GM12872 (cell line): ENCODE measurements around the gene MBD3L3.

ENCODE experiments used
- TF ChIP-seq, protein P1 (sequence below): IDR thresholded peaks from 3 replicates; pipeline ENCODE4 v1.5.1; 2011; ENCODE audit warnings: low read depth, mild to moderate bottlenecking, low read length, moderate library complexity; ENCODE audit not compliant: insufficient read depth

The MBD3L3 gene

DNA sequence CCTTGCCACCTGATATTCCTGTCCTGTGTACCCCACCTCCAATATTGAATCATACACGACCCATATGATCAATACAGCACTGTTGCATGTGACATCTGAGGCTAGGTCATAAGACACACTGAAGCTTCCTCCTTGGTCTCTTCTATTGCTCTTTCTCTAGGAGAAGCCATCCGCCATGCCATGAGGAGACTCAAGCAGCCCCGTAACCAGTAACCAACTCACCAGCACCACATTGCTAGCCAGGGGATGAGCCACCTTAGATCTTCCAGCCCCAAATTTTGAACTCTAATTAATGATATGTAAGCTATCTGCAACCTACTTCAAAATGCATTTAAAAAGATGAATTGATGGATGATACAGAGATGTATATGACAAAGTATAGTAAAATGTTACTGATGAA lies 39.6 kb upstream of the MBD3L3 start:
- TF ChIP-seq, protein P1, sequence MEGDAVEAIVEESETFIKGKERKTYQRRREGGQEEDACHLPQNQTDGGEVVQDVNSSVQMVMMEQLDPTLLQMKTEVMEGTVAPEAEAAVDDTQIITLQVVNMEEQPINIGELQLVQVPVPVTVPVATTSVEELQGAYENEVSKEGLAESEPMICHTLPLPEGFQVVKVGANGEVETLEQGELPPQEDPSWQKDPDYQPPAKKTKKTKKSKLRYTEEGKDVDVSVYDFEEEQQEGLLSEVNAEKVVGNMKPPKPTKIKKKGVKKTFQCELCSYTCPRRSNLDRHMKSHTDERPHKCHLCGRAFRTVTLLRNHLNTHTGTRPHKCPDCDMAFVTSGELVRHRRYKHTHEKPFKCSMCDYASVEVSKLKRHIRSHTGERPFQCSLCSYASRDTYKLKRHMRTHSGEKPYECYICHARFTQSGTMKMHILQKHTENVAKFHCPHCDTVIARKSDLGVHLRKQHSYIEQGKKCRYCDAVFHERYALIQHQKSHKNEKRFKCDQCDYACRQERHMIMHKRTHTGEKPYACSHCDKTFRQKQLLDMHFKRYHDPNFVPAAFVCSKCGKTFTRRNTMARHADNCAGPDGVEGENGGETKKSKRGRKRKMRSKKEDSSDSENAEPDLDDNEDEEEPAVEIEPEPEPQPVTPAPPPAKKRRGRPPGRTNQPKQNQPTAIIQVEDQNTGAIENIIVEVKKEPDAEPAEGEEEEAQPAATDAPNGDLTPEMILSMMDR, result no peak

- TF ChIP-seq, protein P1, result no peak
Observed at GRCh38 chr19:7088999-7089398, 30.5 kb upstream of the MBD3L3 start.

GRCh38 chr19:7083076-7083956 lies 24.8 kb upstream of the MBD3L3 start:
- TF ChIP-seq, protein P1, result no peak

DNA sequence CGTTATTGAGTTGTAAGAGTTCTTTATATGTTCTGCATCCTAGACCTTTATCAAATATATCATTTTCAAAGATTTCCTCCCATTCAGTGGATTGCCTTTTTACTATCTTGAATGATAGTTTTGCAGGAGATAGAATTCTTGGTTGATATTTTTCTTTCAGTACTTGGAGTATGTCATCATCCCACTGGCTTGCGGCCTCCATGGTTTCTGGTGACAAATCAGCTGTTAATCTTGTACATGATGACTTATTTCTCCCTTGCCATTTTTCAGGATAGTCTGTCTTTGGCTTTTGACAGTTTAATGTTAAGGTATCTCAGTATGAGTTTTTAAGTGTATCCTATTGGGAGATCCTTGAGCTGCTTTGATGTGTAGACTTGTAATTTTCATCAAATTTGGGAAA lies 19.5 kb upstream of the MBD3L3 start:
- TF ChIP-seq, protein P1, result no peak

DNA sequence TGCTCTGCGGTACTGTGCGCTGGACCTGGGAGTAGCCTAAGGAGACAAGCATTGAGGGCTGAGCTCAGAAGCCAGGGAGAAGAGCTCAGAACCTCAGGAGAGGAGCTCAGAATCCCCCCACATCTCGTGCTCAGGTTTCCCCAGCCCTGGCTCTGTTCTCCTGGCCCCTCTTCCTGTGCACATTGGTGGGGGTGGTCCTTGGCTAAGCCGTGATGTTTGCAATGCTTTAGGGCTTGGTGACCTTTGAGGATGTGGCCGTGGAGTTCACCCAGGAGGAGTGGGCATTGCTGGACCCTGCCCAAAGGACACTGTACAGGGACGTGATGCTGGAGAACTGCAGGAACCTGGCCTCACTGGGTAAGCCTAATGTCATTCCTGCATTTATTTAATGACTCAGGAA lies 17.7 kb upstream of the MBD3L3 start:
- TF ChIP-seq, protein P1, result no peak

GRCh38 chr19:7074705-7075282 lies 16.3 kb upstream of the MBD3L3 start:
- TF ChIP-seq, protein P1, result no peak

DNA sequence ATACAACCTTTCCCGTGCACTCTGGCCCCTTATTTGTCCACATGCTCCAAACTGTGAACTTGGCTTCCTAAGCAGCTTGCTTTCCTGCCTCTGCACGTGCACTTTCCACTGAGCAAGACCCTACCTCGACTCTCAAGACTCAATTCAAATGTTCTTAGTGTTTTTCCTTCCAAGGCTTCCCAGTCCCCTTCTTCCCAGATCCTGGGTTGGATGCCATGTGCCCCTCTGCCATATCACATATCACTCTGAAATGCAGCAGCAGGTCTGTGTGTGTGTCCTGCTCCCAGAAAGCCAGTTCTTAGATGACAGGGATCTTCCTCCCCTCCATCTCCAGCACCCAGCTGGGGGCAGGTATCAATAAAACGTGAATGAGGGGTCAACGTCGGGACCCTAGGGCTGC lies 14.1 kb upstream of the MBD3L3 start:
- TF ChIP-seq, protein P1, result no peak
